ENCODE results near the gene OSGEP. TPM values are rescaled to one million over a fixed set of nuclear protein-coding genes. Genes with fewer than 3 reads are reported as not detected.

OSGEP gene
- total RNA-seq, 2 donors from 2014 or later: 36.1 to 53.4 TPM

DNA sequence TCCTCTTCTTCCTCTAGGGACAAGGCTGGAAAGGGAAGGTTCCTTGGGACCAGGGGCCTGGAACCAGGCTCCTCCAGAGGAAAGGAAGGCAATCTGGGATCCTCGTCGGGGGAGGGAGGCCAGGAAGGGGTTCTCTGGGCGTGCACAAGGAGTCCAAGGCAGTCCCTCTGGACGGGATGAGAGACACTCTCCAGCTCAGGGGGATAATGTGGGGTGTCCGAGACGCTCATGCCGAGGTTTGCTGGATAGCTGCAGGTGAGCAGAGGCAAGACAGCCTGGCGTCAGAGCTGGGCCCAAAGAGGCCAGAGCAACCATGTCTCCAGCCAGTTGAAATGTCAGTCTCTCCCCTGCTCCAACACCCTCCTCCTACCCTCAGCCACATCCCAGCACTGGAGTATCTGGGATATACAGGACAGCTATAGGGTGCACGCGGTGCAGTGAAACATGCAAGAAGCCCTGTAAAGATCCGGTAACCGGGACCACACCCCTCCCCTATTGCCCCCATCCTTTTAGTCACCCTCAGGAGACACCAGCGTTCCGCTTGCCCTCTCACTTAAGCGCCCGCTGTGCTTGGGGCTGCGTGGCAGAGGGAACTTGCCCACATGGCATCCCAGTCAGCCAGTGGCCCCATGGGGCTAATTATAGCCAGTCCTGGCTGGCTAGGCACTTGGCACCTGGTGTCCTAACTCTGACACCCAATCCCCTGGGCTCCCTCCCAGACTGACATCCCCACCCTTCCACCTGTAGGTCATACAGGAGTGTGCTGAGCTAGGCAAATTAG, 18.8 kb downstream of the OSGEP start, which contains the start of gene KLHL33:
Gene KLHL33, minus strand, starts transcription at position 585 of the 781 bp plus-strand sequence. Its CDS starts 355 bp downstream, at position 230.
- DNase-seq: no peak
- no peaks in the 10 kb centered on the region for H3K36me3 ChIP-seq (replicated peaks in 1 of 2; ENCODE audit: insufficient read depth in 1 of 2, low read depth in 2 of 2)
- no peak for TF ChIP-seq POLR2A (IDR thresholded peaks at IDR 0.05)
- TF ChIP-seq, protein P1, sequence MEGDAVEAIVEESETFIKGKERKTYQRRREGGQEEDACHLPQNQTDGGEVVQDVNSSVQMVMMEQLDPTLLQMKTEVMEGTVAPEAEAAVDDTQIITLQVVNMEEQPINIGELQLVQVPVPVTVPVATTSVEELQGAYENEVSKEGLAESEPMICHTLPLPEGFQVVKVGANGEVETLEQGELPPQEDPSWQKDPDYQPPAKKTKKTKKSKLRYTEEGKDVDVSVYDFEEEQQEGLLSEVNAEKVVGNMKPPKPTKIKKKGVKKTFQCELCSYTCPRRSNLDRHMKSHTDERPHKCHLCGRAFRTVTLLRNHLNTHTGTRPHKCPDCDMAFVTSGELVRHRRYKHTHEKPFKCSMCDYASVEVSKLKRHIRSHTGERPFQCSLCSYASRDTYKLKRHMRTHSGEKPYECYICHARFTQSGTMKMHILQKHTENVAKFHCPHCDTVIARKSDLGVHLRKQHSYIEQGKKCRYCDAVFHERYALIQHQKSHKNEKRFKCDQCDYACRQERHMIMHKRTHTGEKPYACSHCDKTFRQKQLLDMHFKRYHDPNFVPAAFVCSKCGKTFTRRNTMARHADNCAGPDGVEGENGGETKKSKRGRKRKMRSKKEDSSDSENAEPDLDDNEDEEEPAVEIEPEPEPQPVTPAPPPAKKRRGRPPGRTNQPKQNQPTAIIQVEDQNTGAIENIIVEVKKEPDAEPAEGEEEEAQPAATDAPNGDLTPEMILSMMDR (IDR thresholded peaks at IDR 0.05): no peak
- 74 to 90% methylated on average over 9 to 17 of the region's 17 CpGs for WGBS, 2 donors
- H3K4me1 ChIP-seq: no peaks in the 10 kb centered on the region
- no peak within 1 kb of the TSS for H3K27ac ChIP-seq
- intact Hi-C loops (cut with DNase I): no loop called here
- no peaks in the 10 kb centered on the region for H3K9me3 ChIP-seq
- no peak within 1 kb of the TSS for H3K4me3 ChIP-seq
- no peak for ATAC-seq
- no peaks in the 10 kb centered on the region for H3K27me3 ChIP-seq

DNA sequence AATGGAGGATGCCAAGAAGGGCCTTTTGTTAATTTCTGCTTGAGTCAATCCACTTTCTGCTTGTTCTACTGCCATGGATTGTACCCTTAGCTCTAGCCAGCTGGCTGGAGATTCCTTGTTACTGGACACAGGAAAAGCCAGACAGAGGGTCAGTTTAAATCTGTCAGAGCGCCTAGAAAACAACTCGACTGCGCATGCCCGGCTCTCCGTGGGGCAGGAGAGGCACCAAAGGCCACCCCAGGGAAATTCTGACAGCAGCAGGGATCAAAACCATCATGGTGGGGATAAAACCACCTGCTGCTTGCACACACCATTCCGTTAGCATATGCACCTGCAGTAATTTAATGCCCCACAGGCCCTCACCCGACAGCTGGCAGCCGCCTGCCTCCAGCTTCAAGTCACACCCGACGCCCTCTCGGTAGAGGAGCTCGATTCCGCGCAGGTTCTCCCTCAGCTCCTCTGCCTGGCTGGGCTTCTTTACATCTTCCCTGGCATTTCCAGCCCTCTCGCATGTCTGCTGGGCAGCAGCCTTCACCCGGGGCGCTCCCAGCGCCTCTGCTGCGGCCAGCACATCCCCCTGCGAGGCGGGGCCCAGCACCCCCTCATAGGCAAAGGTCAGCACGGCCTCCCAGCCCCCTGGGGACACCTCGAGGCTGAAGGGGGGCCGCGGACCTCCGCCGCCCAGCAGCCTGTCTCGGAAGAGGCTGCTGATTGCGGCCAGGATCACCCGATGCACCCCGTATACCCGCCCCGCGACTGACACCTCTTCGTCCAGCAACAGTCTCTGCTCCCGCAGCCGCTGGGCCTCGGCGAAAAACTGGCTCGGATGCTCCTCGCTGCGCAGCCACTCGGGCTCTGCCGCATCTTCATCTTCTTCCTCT, 19.7 kb downstream of the OSGEP start:
- DNase-seq: peak in 3 of 4 donors; percentile 32 to 40 (median 34)
- TF ChIP-seq, protein P1 (IDR thresholded peaks at IDR 0.05): no peak
- no peak for TF ChIP-seq POLR2A (IDR thresholded peaks at IDR 0.05)

DNA sequence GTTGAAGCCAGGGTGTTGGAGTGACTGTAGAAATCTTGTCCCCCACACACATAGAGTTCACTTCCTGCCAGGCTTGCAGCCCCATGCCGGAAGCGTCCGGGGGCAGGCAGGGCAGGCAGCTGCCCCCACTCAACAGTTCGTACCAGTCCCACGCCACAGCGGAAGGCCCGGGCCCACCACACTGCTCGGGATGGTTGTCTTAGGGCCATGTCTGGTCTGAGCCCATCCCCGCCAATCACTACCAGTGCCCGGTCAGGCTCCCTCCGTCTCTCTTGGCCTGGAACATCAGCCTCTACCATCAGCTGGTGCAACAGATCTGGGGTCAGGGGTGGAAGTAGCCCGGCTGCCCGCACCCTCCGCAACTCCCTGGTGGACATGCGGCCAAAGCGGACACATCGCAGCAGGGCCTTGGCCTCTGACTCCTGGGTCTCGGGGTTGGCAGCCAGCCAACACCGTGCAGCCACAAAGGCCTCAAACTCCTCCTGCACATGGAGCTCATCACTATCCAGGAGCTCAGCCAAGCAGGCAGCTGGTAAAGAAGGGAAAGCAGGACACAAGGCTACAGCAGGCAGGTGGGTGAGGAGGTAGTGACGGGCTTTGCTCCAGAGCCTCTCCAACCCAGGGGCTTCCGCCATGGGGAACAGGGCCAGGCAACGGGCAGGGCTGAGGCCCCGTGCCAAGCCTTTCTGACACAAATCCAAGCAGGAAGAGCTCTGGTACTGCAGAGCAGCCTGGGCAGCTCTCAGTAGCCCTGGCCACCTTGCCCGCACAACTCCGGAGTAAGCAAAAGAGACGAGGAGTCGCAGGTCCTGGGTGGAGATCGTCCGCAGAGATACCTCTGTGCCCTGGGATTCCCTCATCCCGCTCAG, 24.6 kb downstream of the OSGEP start:
- Histone ChIP-seq H3K27me3 (no peaks in the 10 kb centered on the region), H3K9me3 (no peaks in the 10 kb centered on the region), H3K27ac (no peak overlapping the region), H3K4me3 (no peak overlapping the region), H3K4me1 (peaks cover 8% of the 10 kb centered on the region), H3K36me3 (replicated peaks in 1 of 2; ENCODE audit: insufficient read depth in 1 of 2, low read depth in 2 of 2) (no peaks in the 10 kb centered on the region)
- TF ChIP-seq POLR2A (IDR thresholded peaks at IDR 0.05): no peak
- peak; percentile 38 to 75 (median 56) for DNase-seq
- 47 to 70% methylated on average over 3 to 30 of the region's 30 CpGs for WGBS, 2 donors
- ATAC-seq: peak; percentile 48
- intact Hi-C loops (cut with DNase I): no loop called here

More for the DNA sequence above, 19.7 kb downstream of the OSGEP start:
- Histone ChIP-seq H3K36me3 (replicated peaks in 1 of 2; ENCODE audit: insufficient read depth in 1 of 2, low read depth in 2 of 2) (no peaks in the 10 kb centered on the region), H3K9me3 (no peaks in the 10 kb centered on the region), H3K27ac (no peak overlapping the region), H3K27me3 (no peaks in the 10 kb centered on the region), H3K4me1 (peaks cover 8% of the 10 kb centered on the region), H3K4me3 (no peak overlapping the region)
- intact Hi-C loops (cut with DNase I): no loop called here
- WGBS, 2 donors: 33 to 48% methylated on average over 9 to 40 of the region's 44 CpGs
- ATAC-seq: no peak

DNA sequence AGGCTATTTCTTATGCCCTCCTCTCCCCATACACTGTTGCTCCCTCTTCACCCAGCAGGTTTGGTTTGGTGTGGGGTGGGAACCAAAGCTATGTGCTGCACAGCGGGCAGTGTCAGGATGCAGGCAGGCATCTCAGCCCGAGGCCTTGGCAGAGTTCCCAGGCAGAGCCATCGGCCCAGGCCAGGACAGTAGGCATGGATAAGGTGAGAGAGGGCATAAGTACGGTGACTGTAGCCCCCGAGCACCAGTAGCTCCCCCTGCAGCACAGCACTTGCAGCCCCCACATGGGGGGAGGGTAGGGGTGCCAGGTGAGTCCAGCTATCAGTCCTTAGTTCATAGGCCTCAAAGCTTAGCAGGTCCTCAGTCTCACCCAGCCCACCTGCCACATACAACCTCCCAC, 25.8 kb downstream of the OSGEP start:
- H3K27me3 ChIP-seq: no peaks in the 10 kb centered on the region
- H3K27ac ChIP-seq: no peak overlapping the region
- intact Hi-C loops (cut with DNase I): no loop called here
- 37 to 54% methylated on average over 5 of the region's 5 CpGs for WGBS, 2 donors
- H3K36me3 ChIP-seq (replicated peaks in 1 of 2; ENCODE audit: insufficient read depth in 1 of 2, low read depth in 2 of 2): no peaks in the 10 kb centered on the region
- no peak for TF ChIP-seq POLR2A (IDR thresholded peaks at IDR 0.05)
- TF ChIP-seq, protein P1 (IDR thresholded peaks at IDR 0.05): no peak
- ATAC-seq (no peak), DNase-seq (no peak)
- H3K4me1 ChIP-seq: peaks cover 8% of the 10 kb centered on the region
- H3K9me3 ChIP-seq: no peaks in the 10 kb centered on the region
- no peak overlapping the region for H3K4me3 ChIP-seq

Data from body of pancreas (tissue), 4 donors.